ENCODE measurements around the gene WDR43. TPM values are rescaled to one million over a fixed set of nuclear protein-coding genes. Genes with fewer than 3 reads are reported as not detected.

Gene WDR43
- 41.3 and 43.0 TPM in 2 replicates for total RNA-seq
- polyA plus RNA-seq, result 21.0 and 24.5 TPM in 2 replicates

GRCh38 chr2:28894470-28895188 lies at the start of gene WDR43:
WDR43 (plus strand) TSS chr2:28894667; CDS start chr2:28894699, 32 bp downstream.
- Histone ChIP-seq H3K9me2 (replicated peaks; ENCODE audit: insufficient read depth) (no peaks in the 10 kb centered on the region), H3K79me2 (peaks cover 51% of the 10 kb centered on the region), H3K27me3 (no peaks in the 10 kb centered on the region), H3K9me3 (ENCODE audit: low read depth) (no peaks in the 10 kb centered on the region), H3K27ac (peak within 1 kb of the TSS; percentile 94), H3K4me2 (peak within 1 kb of the TSS; percentile 88), H3K4me3 (peak within 1 kb of the TSS; percentile 99), H3K36me3 (replicated peaks; ENCODE audit: insufficient read depth, low read depth) (no peaks in the 10 kb centered on the region), H4K20me1 (ENCODE audit: insufficient read depth, poor library complexity, severe bottlenecking) (peaks cover 47% of the 10 kb centered on the region), H3K4me1 (ENCODE audit: insufficient read depth) (peaks cover 17% of the 10 kb centered on the region), H2AFZ (peak within 1 kb of the TSS; percentile 96)
- under 1% methylated on average over 69 of the region's 79 CpGs for WGBS (ENCODE audit: low lambda C conversion rate, missing lambda C conversion rate)
- peak; percentile 99 for DNase-seq (ENCODE audit: low spot score)
- TF ChIP-seq EZH2phosphoT487 (IDR thresholded peaks at IDR 0.05; ENCODE audit: low read depth, severe bottlenecking, unreplicated experiment) (no peak), CTCF (IDR thresholded peaks at IDR 0.05; ENCODE audit: poor library complexity) (no peak), EZH2 (IDR thresholded peaks at IDR 0.05; ENCODE audit: borderline replicate concordance) (no peak)

- Histone ChIP-seq H4K20me1 (ENCODE audit: insufficient read depth, poor library complexity, severe bottlenecking) (no peaks in the 10 kb centered on the region), H3K4me3 (no peak overlapping the region), H3K27me3 (no peaks in the 10 kb centered on the region), H3K79me2 (no peaks in the 10 kb centered on the region), H3K27ac (no peak overlapping the region), H3K4me2 (no peak overlapping the region), H3K36me3 (replicated peaks; ENCODE audit: insufficient read depth, low read depth) (no peaks in the 10 kb centered on the region), H3K9me3 (ENCODE audit: low read depth) (no peaks in the 10 kb centered on the region), H2AFZ (no peak overlapping the region), H3K4me1 (ENCODE audit: insufficient read depth) (no peaks in the 10 kb centered on the region), H3K9me2 (replicated peaks; ENCODE audit: insufficient read depth) (no peaks in the 10 kb centered on the region)
- DNase-seq (ENCODE audit: low spot score), result no peak
- TF ChIP-seq EZH2phosphoT487 (IDR thresholded peaks at IDR 0.05; ENCODE audit: low read depth, severe bottlenecking, unreplicated experiment), result no peak
- TF ChIP-seq EZH2 (IDR thresholded peaks at IDR 0.05; ENCODE audit: borderline replicate concordance), result no peak
- no peak for TF ChIP-seq CTCF (IDR thresholded peaks at IDR 0.05; ENCODE audit: poor library complexity)
- 100% methylated on average over 1 of the region's 1 CpG for WGBS (ENCODE audit: low lambda C conversion rate, missing lambda C conversion rate)
Observed at GRCh38 chr2:28855193-28855592, 39.3 kb upstream of the WDR43 start.

GRCh38 chr2:28855977-28856376 lies 38.5 kb upstream of the WDR43 start:
- no peaks in the 10 kb centered on the region for H3K36me3 ChIP-seq (replicated peaks; ENCODE audit: insufficient read depth, low read depth)
- no peak overlapping the region for H3K4me2 ChIP-seq
- no peak overlapping the region for H3K4me3 ChIP-seq
- H4K20me1 ChIP-seq (ENCODE audit: insufficient read depth, poor library complexity, severe bottlenecking), result no peaks in the 10 kb centered on the region
- H3K79me2 ChIP-seq, result no peaks in the 10 kb centered on the region
- no peak overlapping the region for H2AFZ ChIP-seq
- no peaks in the 10 kb centered on the region for H3K27me3 ChIP-seq
- no peak overlapping the region for H3K27ac ChIP-seq
- TF ChIP-seq EZH2 (IDR thresholded peaks at IDR 0.05; ENCODE audit: borderline replicate concordance), result no peak
- no peak for TF ChIP-seq CTCF (IDR thresholded peaks at IDR 0.05; ENCODE audit: poor library complexity)
- no peak for TF ChIP-seq EZH2phosphoT487 (IDR thresholded peaks at IDR 0.05; ENCODE audit: low read depth, severe bottlenecking, unreplicated experiment)
- H3K9me2 ChIP-seq (replicated peaks; ENCODE audit: insufficient read depth), result no peaks in the 10 kb centered on the region
- no peak for DNase-seq (ENCODE audit: low spot score)
- no peaks in the 10 kb centered on the region for H3K4me1 ChIP-seq (ENCODE audit: insufficient read depth)
- no peaks in the 10 kb centered on the region for H3K9me3 ChIP-seq (ENCODE audit: low read depth)

Measured in hepatocyte (in vitro differentiated cells).